GM12801 (cell line): ENCODE measurements around the gene PRKN.

Experiments
- TF ChIP-seq, protein P1 (sequence below): IDR thresholded peaks from one replicate; pipeline ENCODE4 v1.5.1; 2011; ENCODE audit warnings: control low read depth; ENCODE audit not compliant: insufficient read length; ENCODE audit errors: extremely low read depth

PRKN gene

DNA sequence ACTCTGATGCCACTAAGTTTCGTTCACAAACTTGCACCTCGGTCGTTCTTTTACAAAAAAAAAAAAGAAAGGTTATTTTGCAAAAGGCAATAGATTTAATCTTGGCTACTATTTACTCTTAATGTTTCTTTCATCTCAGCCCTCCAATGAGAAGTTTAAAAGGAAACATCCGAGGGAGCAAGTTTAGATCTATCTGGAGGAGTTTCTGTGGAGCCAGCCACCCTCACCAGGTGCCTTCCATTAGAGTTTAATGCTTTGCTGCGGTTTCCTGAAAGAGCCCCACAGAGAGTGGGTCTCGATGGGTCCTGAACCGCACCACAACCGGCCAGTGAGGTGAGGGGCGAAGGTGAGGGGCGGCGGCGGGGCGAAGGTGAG lies 632 bp downstream of the PRKN start:
- TF ChIP-seq, protein P1, sequence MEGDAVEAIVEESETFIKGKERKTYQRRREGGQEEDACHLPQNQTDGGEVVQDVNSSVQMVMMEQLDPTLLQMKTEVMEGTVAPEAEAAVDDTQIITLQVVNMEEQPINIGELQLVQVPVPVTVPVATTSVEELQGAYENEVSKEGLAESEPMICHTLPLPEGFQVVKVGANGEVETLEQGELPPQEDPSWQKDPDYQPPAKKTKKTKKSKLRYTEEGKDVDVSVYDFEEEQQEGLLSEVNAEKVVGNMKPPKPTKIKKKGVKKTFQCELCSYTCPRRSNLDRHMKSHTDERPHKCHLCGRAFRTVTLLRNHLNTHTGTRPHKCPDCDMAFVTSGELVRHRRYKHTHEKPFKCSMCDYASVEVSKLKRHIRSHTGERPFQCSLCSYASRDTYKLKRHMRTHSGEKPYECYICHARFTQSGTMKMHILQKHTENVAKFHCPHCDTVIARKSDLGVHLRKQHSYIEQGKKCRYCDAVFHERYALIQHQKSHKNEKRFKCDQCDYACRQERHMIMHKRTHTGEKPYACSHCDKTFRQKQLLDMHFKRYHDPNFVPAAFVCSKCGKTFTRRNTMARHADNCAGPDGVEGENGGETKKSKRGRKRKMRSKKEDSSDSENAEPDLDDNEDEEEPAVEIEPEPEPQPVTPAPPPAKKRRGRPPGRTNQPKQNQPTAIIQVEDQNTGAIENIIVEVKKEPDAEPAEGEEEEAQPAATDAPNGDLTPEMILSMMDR: no peak

GRCh38 chr6:162722633-162723032 lies 4.9 kb downstream of the PRKN start:
- TF ChIP-seq, protein P1: no peak

DNA sequence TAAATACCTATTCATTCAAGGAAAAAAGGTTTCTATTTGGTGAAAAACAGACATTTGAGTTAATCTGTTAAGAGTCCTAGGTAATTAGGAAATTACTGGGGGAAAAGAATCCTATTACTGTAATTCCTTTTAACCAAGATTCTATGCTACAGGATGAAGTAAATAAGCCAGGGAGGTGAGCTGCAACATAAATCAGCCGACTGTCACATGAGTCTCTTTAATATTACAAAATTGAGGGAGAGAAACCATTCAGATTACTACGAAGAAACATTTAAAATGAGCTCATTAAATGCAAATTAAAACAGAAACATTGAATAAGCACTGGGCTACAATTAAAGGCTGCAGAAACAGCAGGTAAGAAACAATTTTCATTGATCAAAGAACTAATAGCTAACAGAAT lies 5.3 kb downstream of the PRKN start:
- TF ChIP-seq, protein P1: no peak

GRCh38 chr6:162721404-162721687 lies 6.2 kb downstream of the PRKN start:
- TF ChIP-seq, protein P1: no peak

DNA sequence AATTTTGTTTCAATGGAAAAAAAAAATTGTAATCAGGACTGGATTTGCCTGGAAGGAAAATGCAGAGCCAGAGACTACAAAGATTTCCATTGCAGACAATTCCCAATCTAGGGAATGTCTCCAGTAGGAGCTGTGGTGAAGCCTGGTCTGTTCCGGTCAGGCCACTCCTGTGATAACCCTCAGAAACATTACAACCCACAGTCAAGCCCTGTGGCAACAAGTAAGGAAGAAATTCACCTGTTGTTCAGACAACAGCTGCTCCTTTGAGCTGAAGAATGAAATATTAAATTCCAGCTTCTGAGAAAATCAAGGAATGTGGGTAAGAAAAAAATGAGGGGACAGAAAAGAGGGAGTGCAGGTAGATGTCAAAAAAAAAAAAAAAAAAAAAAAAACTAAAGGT lies 8.0 kb downstream of the PRKN start:
- TF ChIP-seq, protein P1: no peak

DNA sequence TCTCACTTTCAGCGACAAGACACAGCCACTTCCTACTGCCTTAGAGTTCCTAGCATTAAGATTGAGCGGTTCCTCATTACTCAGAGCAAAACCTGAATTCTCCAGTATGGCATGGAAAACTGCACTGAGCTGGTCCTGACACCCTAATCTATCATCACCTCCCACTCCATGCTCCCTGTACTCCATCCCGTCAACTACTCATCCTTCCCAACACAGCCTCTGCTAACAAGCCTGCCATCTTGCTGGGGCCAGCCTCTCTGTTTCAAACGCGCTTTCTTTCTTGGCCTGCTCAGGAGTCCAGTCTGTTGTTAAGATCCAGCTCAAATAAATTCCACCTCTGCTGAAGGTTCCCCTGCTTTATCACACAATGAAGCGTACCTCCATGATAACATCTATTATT lies 12.0 kb downstream of the PRKN start:
- TF ChIP-seq, protein P1: no peak

GRCh38 chr6:162713974-162714780 lies 13.4 kb downstream of the PRKN start:
- TF ChIP-seq, protein P1: no peak

DNA sequence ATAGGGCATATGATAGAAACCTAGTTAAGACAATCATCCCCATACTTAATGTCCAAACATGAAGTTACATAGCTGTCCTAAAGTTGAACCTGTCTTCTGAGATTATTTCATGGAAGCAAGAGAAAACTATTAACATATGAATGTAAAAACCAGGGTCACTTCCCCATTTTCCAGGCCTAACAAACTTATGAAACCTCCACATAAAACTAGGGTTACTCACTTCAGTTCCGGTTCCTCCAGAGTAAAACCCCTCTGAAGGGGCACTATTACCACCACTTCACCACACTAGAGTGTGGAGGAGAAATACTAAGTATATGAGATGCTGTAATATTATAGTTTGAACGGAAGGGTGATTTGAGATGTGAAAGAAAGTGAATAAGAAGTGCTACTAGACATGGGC lies 14.9 kb downstream of the PRKN start:
- TF ChIP-seq, protein P1: no peak
